ENCODE data around the gene C11orf21. TPM values are rescaled to one million over a fixed set of nuclear protein-coding genes. Genes with fewer than 3 reads are reported as not detected.

The C11orf21 gene
- total and polyA plus RNA-seq, 9 of the 15 experiments (the other 6 are each of a cell fraction or from before 2014, with no cell fraction given): 0.10 to 2.6 (median 2.0) TPM

DNA sequence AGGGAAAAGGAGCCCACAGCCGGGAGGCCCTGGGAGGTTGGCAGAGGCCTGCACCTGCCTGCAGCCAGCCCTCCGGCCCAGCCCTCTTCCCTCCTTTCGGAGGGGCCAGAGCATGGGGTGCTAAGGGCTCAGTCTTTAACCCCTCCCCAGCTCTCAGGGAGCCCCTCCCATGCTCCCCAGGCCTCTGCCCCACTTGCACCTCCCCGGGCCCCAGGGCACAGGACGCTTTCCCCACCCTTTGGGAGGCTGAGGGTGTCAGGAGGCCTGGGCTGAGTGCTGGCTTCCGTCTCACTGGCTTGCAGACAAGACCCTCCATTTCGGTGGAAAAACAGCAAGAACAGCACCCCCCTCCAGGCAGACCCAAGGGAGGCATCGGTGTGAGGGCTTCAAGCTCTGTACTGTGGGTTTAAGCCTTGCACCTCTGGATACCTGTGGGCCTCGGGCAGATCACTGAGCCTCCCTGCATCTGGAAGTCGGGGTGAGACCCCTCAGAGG, 38.6 kb downstream of the C11orf21 start:
- no peak overlapping the region for H3K4me3 ChIP-seq
- ChIA-PET CTCF (ENCODE audit: low intra/inter-chr PET ratio) (no interaction called here), POLR2A (interaction anchor here (0.6 kb wide), 1 partner anchor 56 kb away, joined by 3 read pairs; no protein-coding TSS in a partner anchor)
- intact Hi-C loops (cut with micrococcal nuclease): no loop called here
- TF ChIP-seq HNRNPH1 (optimal IDR thresholded peaks at IDR 0.05; ENCODE audit: low read depth, low read length) (no peak), ZNF586 (CRISPR knock-in tag; conservative IDR thresholded peaks at IDR 0.05) (no peak), KDM1A (IDR thresholded peaks at IDR 0.05) (no peak), FOXJ3 (CRISPR knock-in tag; IDR thresholded peaks at IDR 0.05) (no peak), NCOR1 (IDR thresholded peaks at IDR 0.05) (no peak)
- peaks cover 17% of the 10 kb centered on the region; the same call in 1 of the 2 replicates for H4K20me1 ChIP-seq (replicated peaks; ENCODE audit: control insufficient read depth, insufficient read depth, low read length)
- no peak for ATAC-seq
- H3K9me3 ChIP-seq (replicated peaks; ENCODE audit: control insufficient read depth, insufficient read depth, low read depth, low read length): no peaks in the 10 kb centered on the region
- H3K4me2 ChIP-seq (ENCODE audit: insufficient read depth, low read length): no peak overlapping the region
- H2AFZ ChIP-seq (ENCODE audit: low read depth, low read length): no peak overlapping the region
- BruUV-seq (replicated peaks): no TSS peak
- WGBS (ENCODE audit: insufficient coverage, low coverage, missing lambda C conversion rate): 5% methylated on average over 9 of the region's 10 CpGs
- peaks cover 3 to 41% of the 10 kb centered on the region in 2 experiments; a peak in 4 of 5 replicates for H3K4me1 ChIP-seq (replicated peaks in 1 of 2; ENCODE audit: control insufficient read depth in 2 of 2, insufficient read depth in 2 of 2, low read length in 2 of 2)
- FAIRE-seq: no peak
- peak in 1 of 4 experiments; percentile 6 for DNase-seq (ENCODE audit: extremely low read depth in 1 of 4, low spot score in 3 of 4)
- H3K36me3 ChIP-seq (ENCODE audit: control insufficient read depth, insufficient read depth, low read length): no peaks in the 10 kb centered on the region
- H3K79me2 ChIP-seq (ENCODE audit: control insufficient read depth, insufficient read depth, low read length): no peaks in the 10 kb centered on the region
- no peak overlapping the region for H3K9ac ChIP-seq (ENCODE audit: insufficient read depth in 1 of 2, low read depth in 2 of 2, low read length in 2 of 2)
- no peaks in the 10 kb centered on the region for H3K9me1 ChIP-seq (ENCODE audit: control insufficient read depth, insufficient read depth, low read length)
- peaks cover 22 to 93% of the 10 kb centered on the region in 2 experiments; a peak in 4 of 5 replicates for H3K27me3 ChIP-seq (ENCODE audit: control insufficient read depth in 2 of 2, insufficient read depth in 2 of 2, low read length in 2 of 2)
- no peak overlapping the region for H3K27ac ChIP-seq (ENCODE audit: extremely low read depth, low read depth, low read length)
- in situ Hi-C loops (cut with MboI): no loop called here

Data from K562 (cell line).